HCT116 (cell line): Measurements from ENCODE around the gene KIF14. TPM values are rescaled to one million over a fixed set of nuclear protein-coding genes. Genes with fewer than 3 reads are reported as not detected.

ENCODE experiments used
- ATAC-seq: fragments of 200-7000 bp; cut with Tn5 transposase; 2 replicates; pipeline ENCODE4 v1.9.1; 2020; ENCODE audit warnings: mild to moderate bottlenecking, moderate library complexity
- BruUV-seq: library from RNA; stranded (reverse); fragments of 400-500 nt; replicated peaks from 2 replicates; lab custom pipeline; 2021; lab: Mats Ljungman, UMichigan
- CTCF ChIA-PET: fragments of 300-600 bp; sonication (Branson Sonifier 250); formaldehyde crosslinking; loops from one replicate; lab custom pipeline; 2021; ENCODE audit warnings: antibody characterized with exemption; lab: Charles Lee
- POLR2A ChIA-PET: fragments of 300-600, 350-600 bp; sonication (Branson Sonifier 250); formaldehyde crosslinking; loops from one replicate; lab custom pipeline; 2021; ENCODE audit warnings: antibody characterized with exemption; lab: Charles Lee
- RAD21 ChIA-PET, 2 experiments: fragments of 300-600 bp; sonication (Branson Sonifier 250); formaldehyde crosslinking; loops; one replicate each; lab custom pipeline; 2023; ENCODE audit warnings: low total read pairs in 2 of 2; ENCODE audit not compliant: uncharacterized antibody in 2 of 2, unreplicated experiment in 2 of 2, low non-redundant PET in 1 of 2; lab: Charles Lee
- DNase-seq: peaks from one replicate; pipeline ENCODE4 v3.0.0-alpha.2; 2010; ENCODE audit warnings: low read depth, low spot score
- H2AFZ ChIP-seq: fragments of 200-600 bp; shearing (Covaris generic), sonication (generic); 2 replicates; pipeline ENCODE4 v1.6.1; 2017; ENCODE audit warnings: low read depth, mixed run types, mixed read lengths, antibody characterized with exemption, low read length; ENCODE audit not compliant: poor library complexity, severe bottlenecking
- H3K27ac ChIP-seq: 2 replicates; pipeline ENCODE4 v1.5.1; 2012; ENCODE audit warnings: low read depth, low read length
- H3K27me3 ChIP-seq: fragments of 200-600 bp; sonication (generic); 2 replicates; pipeline ENCODE4 v1.6.1; 2016; ENCODE audit warnings: mixed run types, low read length, mixed read lengths; ENCODE audit not compliant: insufficient read depth
- H3K36me3 ChIP-seq, 2 experiments: fragments of 200-500 bp in 1 of 2; fragments of 200-600 bp in 1 of 2; sonication (Bioruptor generic) in 1 of 2; sonication (generic) in 1 of 2; 2 replicates each; pipeline versions ENCODE4 v1.5.1 to v1.6.1; 2014 to 2016; ENCODE audit warnings: low read length in 2 of 2, inconsistent platforms in 1 of 2, mixed read lengths in 1 of 2, mixed run types in 1 of 2; ENCODE audit not compliant: insufficient read depth in 2 of 2, control insufficient read depth in 1 of 2
- H3K4me1 ChIP-seq, 2 experiments: fragments of 200-600 bp in 1 of 2; sonication (generic) in 1 of 2; 2 replicates each; pipeline versions ENCODE4 v1.5.1 to v1.6.1; 2012 to 2017; ENCODE audit warnings: low read length in 2 of 2, inconsistent platforms in 1 of 2, mild to moderate bottlenecking in 1 of 2, mixed read lengths in 1 of 2, mixed run types in 1 of 2, moderate library complexity in 1 of 2; ENCODE audit not compliant: insufficient read depth in 2 of 2, control insufficient read depth in 1 of 2
- H3K4me2 ChIP-seq: fragments of 200-600 bp; sonication (generic); 2 replicates; pipeline ENCODE4 v1.6.1; 2017; ENCODE audit warnings: mixed run types, low read length, mixed read lengths
- H3K4me3 ChIP-seq, 2 experiments: fragments of 200-600 bp in 1 of 2; sonication (generic) in 1 of 2; replicated peaks in 1 of 2; 2 replicates each; pipeline ENCODE4 v1.5.1; 2011 to 2016; ENCODE audit warnings: low read length in 2 of 2, control low read depth in 1 of 2, low read depth in 1 of 2, mild to moderate bottlenecking in 1 of 2, mixed read lengths in 1 of 2, mixed run types in 1 of 2
- H3K79me2 ChIP-seq: fragments of 200-600 bp; sonication (generic); 2 replicates; pipeline ENCODE4 v1.6.1; 2017; ENCODE audit warnings: mild to moderate bottlenecking, mixed run types, low read length, moderate library complexity, mixed read lengths; ENCODE audit not compliant: insufficient read depth
- H3K9ac ChIP-seq: fragments of 200-600 bp; sonication (generic); 2 replicates; pipeline ENCODE4 v1.6.1; 2016; ENCODE audit warnings: low read length, mixed read lengths
- H3K9me2 ChIP-seq: fragments of 200-600 bp; sonication (generic), shearing (Covaris generic); 2 replicates; pipeline ENCODE4 v1.6.1; 2017; ENCODE audit warnings: mixed run types, mild to moderate bottlenecking, moderate library complexity; ENCODE audit not compliant: insufficient read depth
- H3K9me3 ChIP-seq, 2 experiments: fragments of 200-500 bp in 1 of 2; fragments of 200-600 bp in 1 of 2; sonication (Bioruptor generic) in 1 of 2; sonication (generic) in 1 of 2; 2 replicates each; pipeline ENCODE4 v1.6.1; 2014 to 2017; ENCODE audit warnings: low read length in 2 of 2, mixed read lengths in 2 of 2, inconsistent platforms in 1 of 2, low read depth in 1 of 2, mild to moderate bottlenecking in 1 of 2, mixed run types in 1 of 2, moderate library complexity in 1 of 2; ENCODE audit not compliant: control insufficient read depth in 1 of 2, insufficient read depth in 1 of 2
- H4K20me1 ChIP-seq: fragments of 200-600 bp; sonication (generic), shearing (Covaris generic); 2 replicates; pipeline ENCODE4 v1.6.1; 2017; ENCODE audit warnings: mixed run types, mild to moderate bottlenecking, moderate library complexity; ENCODE audit not compliant: insufficient read depth
- EZH2phosphoT487 ChIP-seq: fragments of 200-600 bp; IDR thresholded peaks from 2 replicates; pipeline ENCODE4 v1.6.1; 2018; ENCODE audit warnings: antibody characterized with exemption, borderline replicate concordance
- JUND ChIP-seq: IDR thresholded peaks from 2 replicates; pipeline ENCODE4 v1.6.1; 2012
- POLR2AphosphoS5 ChIP-seq: IDR thresholded peaks from 2 replicates; pipeline ENCODE4 v1.6.1; 2011; ENCODE audit warnings: mild to moderate bottlenecking, low read depth, low read length, moderate library complexity
- RAD21 ChIP-seq: IDR thresholded peaks from 2 replicates; pipeline ENCODE4 v1.6.1; 2012; ENCODE audit warnings: low read depth, mild to moderate bottlenecking
- SIN3A ChIP-seq: IDR thresholded peaks from 2 replicates; pipeline ENCODE4 v1.6.1; 2012; ENCODE audit warnings: low read depth
- TCF7L2 ChIP-seq: IDR thresholded peaks from 2 replicates; pipeline ENCODE4 v1.7.0; 2011; ENCODE audit warnings: borderline replicate concordance, inconsistent platforms; ENCODE audit not compliant: insufficient read depth, insufficient read length; ENCODE audit errors: extremely low read depth
- intact Hi-C: fragments of 100-400 bp; cut with micrococcal nuclease; formaldehyde crosslinking; loops from 2 replicates; pipeline ENCODE4 v1.10.0; 2022
- total RNA-seq: library from RNA; stranded (reverse); gene quantifications from one replicate; pipeline ENCODE4 v1.2.1, GENCODE V29; 2021; ENCODE audit not compliant: unreplicated experiment
- TF ChIP-seq, protein P1 (sequence below): IDR thresholded peaks from 2 replicates; pipeline ENCODE4 v1.6.1; 2012; ENCODE audit warnings: low read depth

KIF14 gene
- total RNA-seq, 1 experiment from 2014 or later: 21.8 TPM

DNA sequence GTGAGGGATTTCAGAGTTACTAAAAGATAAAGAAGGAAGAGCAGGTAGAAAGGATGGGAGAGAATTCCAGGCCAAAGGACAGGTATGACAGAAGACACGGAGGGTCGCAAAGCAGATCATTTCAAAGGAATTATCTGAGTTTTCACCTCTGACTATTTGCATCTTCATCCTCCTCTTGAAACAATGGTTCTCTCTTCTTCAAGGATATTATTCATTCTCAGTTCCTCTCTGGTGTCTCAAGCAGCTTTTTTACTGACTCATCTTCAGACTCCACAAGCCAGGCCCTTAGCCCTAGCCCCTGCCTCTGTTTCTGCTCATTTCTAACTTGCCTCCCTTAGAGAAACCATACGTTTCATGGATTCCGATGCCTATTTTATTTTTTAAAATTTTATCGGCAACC is 34.1 kb upstream of the KIF14 start:
- CTCF ChIA-PET: no interaction called here
- Histone ChIP-seq H3K4me2 (peak overlapping the region; percentile 43), H3K27me3 (no peaks in the 10 kb centered on the region), H3K79me2 (no peaks in the 10 kb centered on the region), H2AFZ (no peak overlapping the region), H3K4me3 (no peak overlapping the region), H3K36me3 (no peaks in the 10 kb centered on the region), H3K27ac (peak overlapping the region; percentile 28; the same call in 1 of the 2 replicates), H3K4me1 (peaks cover 14 to 35% of the 10 kb centered on the region in 2 experiments), H3K9me3 (no peaks in the 10 kb centered on the region), H3K9ac (peak overlapping the region; percentile 24; the same call in 1 of the 2 replicates), H4K20me1 (no peaks in the 10 kb centered on the region), H3K9me2 (no peaks in the 10 kb centered on the region)
- TF ChIP-seq EZH2phosphoT487: no peak
- TF ChIP-seq POLR2AphosphoS5: no peak
- no peak for TF ChIP-seq TCF7L2
- no peak for TF ChIP-seq RAD21
- ATAC-seq (no peak), DNase-seq (no peak)
- no TSS peak for BruUV-seq
- intact Hi-C loops: no loop called here
- RAD21 ChIA-PET: no interaction called here
- POLR2A ChIA-PET: no interaction called here

GRCh38 chr1:200653022-200653462 is 32.5 kb upstream of the KIF14 start:
- no peak for ATAC-seq
- Histone ChIP-seq H3K4me1 (peaks cover 6 to 19% of the 10 kb centered on the region in 2 experiments; a peak in 3 of 4 replicates), H3K79me2 (no peaks in the 10 kb centered on the region), H3K9ac (no peak overlapping the region), H3K27me3 (no peaks in the 10 kb centered on the region), H3K4me3 (no peak overlapping the region), H3K36me3 (peaks cover 0 to 5% of the 10 kb centered on the region in 2 experiments; a peak in 2 of 4 replicates), H3K27ac (no peak overlapping the region), H3K4me2 (no peak overlapping the region), H2AFZ (no peak overlapping the region), H3K9me2 (no peaks in the 10 kb centered on the region), H4K20me1 (no peaks in the 10 kb centered on the region), H3K9me3 (no peaks in the 10 kb centered on the region)
- CTCF ChIA-PET: no interaction called here
- RAD21 ChIA-PET: no interaction called here
- POLR2A ChIA-PET: no interaction called here
- no TSS peak for BruUV-seq
- no peak for DNase-seq
- intact Hi-C loops: no loop called here
- TF ChIP-seq POLR2AphosphoS5 (no peak), SIN3A (no peak), JUND (no peak)
- TF ChIP-seq, protein P1, sequence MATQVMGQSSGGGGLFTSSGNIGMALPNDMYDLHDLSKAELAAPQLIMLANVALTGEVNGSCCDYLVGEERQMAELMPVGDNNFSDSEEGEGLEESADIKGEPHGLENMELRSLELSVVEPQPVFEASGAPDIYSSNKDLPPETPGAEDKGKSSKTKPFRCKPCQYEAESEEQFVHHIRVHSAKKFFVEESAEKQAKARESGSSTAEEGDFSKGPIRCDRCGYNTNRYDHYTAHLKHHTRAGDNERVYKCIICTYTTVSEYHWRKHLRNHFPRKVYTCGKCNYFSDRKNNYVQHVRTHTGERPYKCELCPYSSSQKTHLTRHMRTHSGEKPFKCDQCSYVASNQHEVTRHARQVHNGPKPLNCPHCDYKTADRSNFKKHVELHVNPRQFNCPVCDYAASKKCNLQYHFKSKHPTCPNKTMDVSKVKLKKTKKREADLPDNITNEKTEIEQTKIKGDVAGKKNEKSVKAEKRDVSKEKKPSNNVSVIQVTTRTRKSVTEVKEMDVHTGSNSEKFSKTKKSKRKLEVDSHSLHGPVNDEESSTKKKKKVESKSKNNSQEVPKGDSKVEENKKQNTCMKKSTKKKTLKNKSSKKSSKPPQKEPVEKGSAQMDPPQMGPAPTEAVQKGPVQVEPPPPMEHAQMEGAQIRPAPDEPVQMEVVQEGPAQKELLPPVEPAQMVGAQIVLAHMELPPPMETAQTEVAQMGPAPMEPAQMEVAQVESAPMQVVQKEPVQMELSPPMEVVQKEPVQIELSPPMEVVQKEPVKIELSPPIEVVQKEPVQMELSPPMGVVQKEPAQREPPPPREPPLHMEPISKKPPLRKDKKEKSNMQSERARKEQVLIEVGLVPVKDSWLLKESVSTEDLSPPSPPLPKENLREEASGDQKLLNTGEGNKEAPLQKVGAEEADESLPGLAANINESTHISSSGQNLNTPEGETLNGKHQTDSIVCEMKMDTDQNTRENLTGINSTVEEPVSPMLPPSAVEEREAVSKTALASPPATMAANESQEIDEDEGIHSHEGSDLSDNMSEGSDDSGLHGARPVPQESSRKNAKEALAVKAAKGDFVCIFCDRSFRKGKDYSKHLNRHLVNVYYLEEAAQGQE: no peak
